Activated T-helper 1 cell treated with anti-CD3 and anti-CD28 coated beads, Interleukin-12 subunit alpha, Interleukin-12 subunit beta, Interleukin-2, Interleukin-4 antibody, amounts not matched to agents 30 ng/mL and 10 ng/mL and 1 ng/mL, durations not matched to agents 14 hours and 24 hours and 36 hours (primary cell): Measurements from ENCODE around the gene LRBA. TPM values are rescaled to one million over a fixed set of nuclear protein-coding genes. Genes with fewer than 3 reads are reported as not detected.

ENCODE experiments used
- DNase-seq: peaks from one replicate; pipeline ENCODE4 v3.0.0; 2021; ENCODE audit warnings: low spot score
- H3K27ac Mint-ChIP-seq: one replicate; pipeline ENCODE4 v1.8.0; 2021; ENCODE audit warnings: mild to moderate bottlenecking, mixed read lengths
- H3K27me3 Mint-ChIP-seq: one replicate; pipeline ENCODE4 v1.8.0; 2022; ENCODE audit warnings: mild to moderate bottlenecking, moderate library complexity, mixed read lengths; ENCODE audit not compliant: insufficient read depth
- H3K36me3 Mint-ChIP-seq: one replicate; pipeline ENCODE4 v1.8.0; 2021; ENCODE audit warnings: low read depth, mixed read lengths
- H3K4me1 Mint-ChIP-seq: one replicate; pipeline ENCODE4 v1.8.0; 2021; ENCODE audit warnings: low read depth, mixed read lengths
- H3K4me3 Mint-ChIP-seq: one replicate; pipeline ENCODE4 v1.8.0; 2021; ENCODE audit warnings: mild to moderate bottlenecking, moderate library complexity, mixed read lengths
- H3K9me3 Mint-ChIP-seq: one replicate; pipeline ENCODE4 v1.8.0; 2021; ENCODE audit warnings: mixed read lengths
- intact Hi-C: fragments of 100-400 bp; cut with micrococcal nuclease; formaldehyde crosslinking; loops from one replicate; pipeline ENCODE4 v1.15.1; 2024
- total RNA-seq: library from RNA; stranded (reverse); gene quantifications from 2 replicates; pipeline ENCODE4 v1.2.3, GENCODE V29; 2022

LRBA gene
- total RNA-seq, 1 donor from 2014 or later = 54.2 TPM

DNA sequence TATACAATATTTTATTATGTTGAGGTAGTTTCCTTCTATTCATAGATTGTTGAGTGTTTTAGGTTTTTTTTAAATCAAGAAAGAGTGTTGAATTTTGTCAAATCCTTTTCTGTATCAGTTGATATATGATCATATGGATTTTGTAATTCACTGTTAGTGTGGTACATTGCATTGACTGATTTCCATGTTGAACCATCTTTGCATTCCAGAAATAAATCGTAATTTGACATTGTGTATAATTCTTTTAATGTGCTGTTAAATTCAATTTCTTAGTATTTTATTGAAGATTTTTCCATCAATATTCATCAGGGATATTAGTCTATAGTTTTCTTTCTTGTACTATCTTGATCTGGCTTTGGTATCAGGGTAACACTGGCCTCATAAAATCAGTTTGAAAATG, 103.8 kb downstream of the LRBA start:
- H3K9me3 Mint-ChIP-seq = peaks cover 40% of the 10 kb centered on the region
- no peak overlapping the region for H3K27ac Mint-ChIP-seq
- intact Hi-C loops = no loop called here
- H3K36me3 Mint-ChIP-seq = peaks cover 67% of the 10 kb centered on the region
- DNase-seq = no peak
- H3K4me3 Mint-ChIP-seq = no peak overlapping the region
- H3K4me1 Mint-ChIP-seq = peaks cover 19% of the 10 kb centered on the region
- no peaks in the 10 kb centered on the region for H3K27me3 Mint-ChIP-seq

DNA sequence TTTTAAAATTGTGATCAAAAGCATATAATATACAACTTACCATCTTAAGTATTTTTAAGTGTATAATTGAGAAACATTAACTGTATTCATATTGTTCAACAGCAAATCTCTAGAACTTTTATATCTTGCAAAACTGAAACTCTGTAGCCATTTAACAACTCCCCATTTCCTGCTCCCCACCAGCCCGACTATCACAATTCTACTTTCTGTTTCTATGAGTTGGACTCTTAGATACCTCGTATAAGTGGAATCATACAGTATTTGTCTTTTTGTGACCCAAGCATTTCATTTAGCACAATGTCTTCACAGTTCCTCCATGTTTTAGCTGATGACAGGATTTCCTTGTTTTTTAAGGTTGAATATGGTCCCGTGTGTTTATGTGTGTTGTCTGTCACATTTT, 106.0 kb downstream of the LRBA start:
- intact Hi-C loops = loop anchor here (5.0 kb wide), 1 partner anchor 103 kb away; no protein-coding TSS in a partner anchor
- peaks cover 76% of the 10 kb centered on the region for H3K36me3 Mint-ChIP-seq
- no peak overlapping the region for H3K27ac Mint-ChIP-seq
- no peak for DNase-seq
- no peaks in the 10 kb centered on the region for H3K27me3 Mint-ChIP-seq
- peaks cover 19% of the 10 kb centered on the region for H3K4me1 Mint-ChIP-seq
- H3K9me3 Mint-ChIP-seq = peaks cover 40% of the 10 kb centered on the region
- H3K4me3 Mint-ChIP-seq = no peak overlapping the region

DNA sequence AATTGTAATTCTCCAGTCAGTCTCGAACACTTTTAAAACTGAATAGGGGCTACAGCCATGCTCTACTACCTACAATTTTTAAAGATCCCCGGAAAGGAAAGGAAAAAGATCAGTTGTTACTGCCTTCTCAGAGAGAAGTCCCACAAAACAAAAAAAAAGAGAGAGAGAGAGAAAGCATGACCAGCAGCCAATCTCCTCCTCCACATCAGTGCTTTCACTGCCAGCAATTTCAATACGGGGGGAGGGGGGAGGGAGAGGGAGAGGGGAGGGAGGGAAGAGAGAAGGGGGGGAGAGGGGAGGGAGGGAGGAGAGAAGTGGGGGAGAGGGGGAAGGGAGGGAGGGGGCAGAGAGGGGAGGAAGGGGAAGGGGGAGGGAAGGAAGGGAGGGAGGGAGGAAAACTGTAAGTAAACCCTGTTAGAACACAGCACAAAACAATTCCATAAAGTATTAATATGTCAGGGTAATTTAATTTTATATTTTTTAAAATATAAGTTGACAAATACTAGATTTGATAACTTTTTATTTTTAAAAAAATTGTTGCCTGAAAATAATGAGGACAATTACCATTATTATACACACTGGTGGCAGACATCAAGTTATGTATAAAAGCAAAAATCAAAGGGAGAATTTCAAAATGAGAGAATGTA, 108.0 kb downstream of the LRBA start:
- peaks cover 24% of the 10 kb centered on the region for H3K9me3 Mint-ChIP-seq
- H3K27ac Mint-ChIP-seq = no peak overlapping the region
- peaks cover 74% of the 10 kb centered on the region for H3K36me3 Mint-ChIP-seq
- intact Hi-C loops = loop anchor here (5.0 kb wide), 1 partner anchor 105 kb away; no protein-coding TSS in a partner anchor
- H3K27me3 Mint-ChIP-seq = no peaks in the 10 kb centered on the region
- DNase-seq = no peak
- peaks cover 26% of the 10 kb centered on the region for H3K4me1 Mint-ChIP-seq
- no peak overlapping the region for H3K4me3 Mint-ChIP-seq

DNA sequence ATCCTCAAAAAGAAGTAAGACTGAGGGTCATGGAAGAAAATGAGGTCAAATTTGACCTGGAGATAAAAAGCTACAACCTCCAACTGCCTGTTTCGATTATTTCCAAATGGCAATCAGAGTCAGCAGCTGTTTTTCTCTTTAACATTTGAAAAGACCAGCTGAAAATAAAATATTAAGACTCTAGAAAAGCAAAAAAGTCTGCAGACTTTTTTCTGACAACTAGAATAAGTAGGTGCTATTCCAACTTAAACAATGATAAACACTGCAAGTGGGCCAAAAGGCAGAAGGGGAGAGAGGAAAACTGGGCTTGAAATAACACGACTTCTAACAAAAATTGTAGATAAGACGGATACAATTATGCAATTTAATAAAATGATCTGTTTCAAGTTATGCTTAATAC, 110.4 kb downstream of the LRBA start:
- Mint-ChIP-seq H3K9me3 (peaks cover under 1% of the 10 kb centered on the region), H3K36me3 (peaks cover 63% of the 10 kb centered on the region), H3K27ac (no peak overlapping the region), H3K4me3 (no peak overlapping the region), H3K4me1 (peaks cover 20% of the 10 kb centered on the region), H3K27me3 (no peaks in the 10 kb centered on the region)
- intact Hi-C loops = loop anchor here (5.0 kb wide), 1 partner anchor 108 kb away; no protein-coding TSS in a partner anchor
- DNase-seq = no peak

DNA sequence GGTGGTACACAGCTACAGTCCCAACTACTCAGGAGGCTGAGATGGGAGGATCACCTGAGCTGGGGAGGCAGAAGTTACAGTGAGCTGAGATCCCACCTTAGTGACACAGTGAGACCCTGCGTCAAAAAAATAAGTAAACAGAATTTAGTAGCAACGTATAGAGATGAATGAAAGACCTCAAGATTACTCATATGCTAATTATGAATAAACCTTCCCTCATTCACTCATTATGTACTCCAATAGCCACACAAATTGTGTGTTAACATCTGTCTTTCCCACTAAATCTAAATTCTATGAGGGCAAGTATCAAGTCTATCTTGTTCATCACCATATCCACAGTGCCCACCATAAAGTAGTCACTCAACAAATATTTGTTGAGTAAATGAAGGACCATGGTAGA, 111.5 kb downstream of the LRBA start:
- H3K4me1 Mint-ChIP-seq = peaks cover 11% of the 10 kb centered on the region
- H3K27ac Mint-ChIP-seq = no peak overlapping the region
- H3K36me3 Mint-ChIP-seq = peaks cover 62% of the 10 kb centered on the region

DNA sequence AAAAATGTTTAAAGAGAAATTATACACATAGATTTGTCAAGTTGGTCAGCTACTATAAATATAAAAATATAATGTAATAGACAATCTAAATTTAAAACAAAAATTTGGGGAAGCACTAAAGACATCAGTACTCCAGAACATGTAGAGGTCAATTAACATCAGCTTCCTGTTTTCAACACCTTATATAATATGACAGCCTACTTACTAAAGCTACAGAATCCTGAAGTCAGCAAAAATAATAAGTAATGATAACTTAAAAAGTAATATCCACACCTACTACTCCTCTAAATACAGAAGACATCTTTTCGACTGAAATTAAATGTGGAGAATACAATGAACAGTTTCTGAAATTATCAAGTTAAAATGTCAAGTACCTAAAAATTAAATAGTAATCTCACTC, 118.6 kb downstream of the LRBA start:
- H3K9me3 Mint-ChIP-seq = no peaks in the 10 kb centered on the region
- H3K27ac Mint-ChIP-seq = no peak overlapping the region

More for the DNA sequence above, 111.5 kb downstream of the LRBA start:
- no peaks in the 10 kb centered on the region for H3K9me3 Mint-ChIP-seq
- no peak for DNase-seq
- H3K4me3 Mint-ChIP-seq = no peak overlapping the region
- intact Hi-C loops = no loop called here
- H3K27me3 Mint-ChIP-seq = no peaks in the 10 kb centered on the region

DNA sequence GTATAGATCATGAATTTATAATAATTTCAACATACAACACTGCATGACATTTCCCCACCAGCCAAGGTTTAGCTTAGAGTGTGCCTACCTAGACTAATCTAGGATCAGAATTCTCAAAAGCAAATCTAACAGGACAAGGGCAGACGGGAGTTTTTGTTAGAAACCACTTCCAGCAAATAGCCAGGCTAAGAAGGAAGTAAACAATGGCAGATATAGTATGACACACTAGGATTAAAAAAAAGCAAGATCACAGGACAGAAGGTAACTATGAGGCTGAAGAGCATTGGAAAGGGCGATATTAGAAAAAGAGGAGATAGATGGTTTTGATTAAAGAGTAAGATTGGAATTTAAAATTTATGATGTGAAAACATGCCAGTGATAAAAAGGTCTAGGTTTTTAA, 124.8 kb downstream of the LRBA start:
- Mint-ChIP-seq H3K27ac (no peak overlapping the region), H3K36me3 (peaks cover 28% of the 10 kb centered on the region), H3K4me1 (peaks cover 6% of the 10 kb centered on the region), H3K27me3 (no peaks in the 10 kb centered on the region), H3K9me3 (no peaks in the 10 kb centered on the region), H3K4me3 (no peak overlapping the region)
- no peak for DNase-seq
- intact Hi-C loops = no loop called here

More for the DNA sequence above, 118.6 kb downstream of the LRBA start:
- DNase-seq = no peak
- H3K4me3 Mint-ChIP-seq = no peak overlapping the region
- H3K4me1 Mint-ChIP-seq = no peaks in the 10 kb centered on the region
- peaks cover 46% of the 10 kb centered on the region for H3K36me3 Mint-ChIP-seq
- intact Hi-C loops = no loop called here
- H3K27me3 Mint-ChIP-seq = no peaks in the 10 kb centered on the region

DNA sequence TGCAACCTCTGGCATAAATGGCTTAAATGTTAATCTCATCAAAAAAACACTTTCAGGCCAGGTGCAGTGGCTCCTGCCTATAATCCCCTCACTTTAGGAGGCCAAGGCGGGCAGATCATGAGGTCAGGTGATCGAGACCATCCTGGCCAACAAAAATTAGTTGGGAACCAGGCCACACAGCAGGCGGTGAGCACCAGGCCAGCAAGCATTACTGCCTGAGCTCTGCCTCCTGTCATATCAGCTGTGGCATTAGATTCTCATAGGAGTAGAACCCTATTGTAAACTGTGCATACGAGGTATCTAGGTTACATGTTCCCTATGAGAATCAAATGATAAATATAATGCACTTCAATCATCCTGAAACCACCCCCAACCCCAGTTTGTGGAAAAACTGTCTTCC, 125.8 kb downstream of the LRBA start:
- no peak overlapping the region for H3K4me3 Mint-ChIP-seq
- H3K9me3 Mint-ChIP-seq = no peaks in the 10 kb centered on the region
- no peak for DNase-seq
- no peak overlapping the region for H3K27ac Mint-ChIP-seq
- H3K4me1 Mint-ChIP-seq = peaks cover 6% of the 10 kb centered on the region
- intact Hi-C loops = no loop called here
- H3K27me3 Mint-ChIP-seq = no peaks in the 10 kb centered on the region
- peaks cover 24% of the 10 kb centered on the region for H3K36me3 Mint-ChIP-seq

DNA sequence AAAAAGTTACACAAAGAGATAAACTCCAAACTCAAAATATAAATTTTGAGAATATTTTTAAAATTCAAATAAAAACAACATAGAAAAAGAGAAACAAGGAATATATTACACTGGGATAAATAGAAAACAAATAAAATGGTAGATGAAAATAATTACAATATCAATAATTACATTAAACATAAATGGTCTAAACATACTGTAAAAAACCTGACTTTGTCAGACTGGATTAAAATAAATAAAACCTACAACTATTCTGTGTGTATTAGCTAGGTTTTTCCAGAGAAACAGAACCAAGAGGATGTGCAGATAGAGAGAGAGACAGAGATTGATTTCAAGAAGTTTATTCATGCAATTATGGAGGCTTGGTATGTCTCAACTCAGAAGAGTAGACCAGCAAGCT, 126.5 kb downstream of the LRBA start:
- H3K4me3 Mint-ChIP-seq = no peak overlapping the region
- no peaks in the 10 kb centered on the region for H3K9me3 Mint-ChIP-seq
- H3K36me3 Mint-ChIP-seq = peaks cover 20% of the 10 kb centered on the region
- peaks cover 6% of the 10 kb centered on the region for H3K4me1 Mint-ChIP-seq
- intact Hi-C loops = no loop called here
- H3K27me3 Mint-ChIP-seq = no peaks in the 10 kb centered on the region
- no peak overlapping the region for H3K27ac Mint-ChIP-seq
- DNase-seq = no peak

DNA sequence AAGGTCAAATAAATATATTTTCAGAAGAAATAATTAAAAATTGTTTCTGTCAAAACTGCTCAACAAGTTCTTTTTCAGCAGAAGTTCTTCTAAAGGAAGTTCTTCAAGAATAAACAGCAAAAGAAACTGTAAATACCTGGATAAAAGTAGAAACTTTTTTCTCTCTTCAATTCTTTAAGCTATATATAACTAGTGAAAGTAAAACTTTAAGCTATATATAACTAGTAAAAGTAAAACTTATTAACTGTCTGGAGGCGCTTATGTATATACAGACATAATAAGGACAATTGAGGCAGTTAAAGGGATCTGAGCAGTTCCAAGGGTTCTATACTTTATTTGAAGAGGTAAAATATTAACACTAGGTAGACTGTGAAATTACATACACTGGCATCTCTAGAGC, 126.9 kb downstream of the LRBA start:
- H3K36me3 Mint-ChIP-seq = peaks cover 20% of the 10 kb centered on the region
- H3K27me3 Mint-ChIP-seq = no peaks in the 10 kb centered on the region
- H3K27ac Mint-ChIP-seq = no peak overlapping the region
- intact Hi-C loops = no loop called here
- H3K4me1 Mint-ChIP-seq = peaks cover 6% of the 10 kb centered on the region
- no peak for DNase-seq
- no peaks in the 10 kb centered on the region for H3K9me3 Mint-ChIP-seq
- H3K4me3 Mint-ChIP-seq = no peak overlapping the region

DNA sequence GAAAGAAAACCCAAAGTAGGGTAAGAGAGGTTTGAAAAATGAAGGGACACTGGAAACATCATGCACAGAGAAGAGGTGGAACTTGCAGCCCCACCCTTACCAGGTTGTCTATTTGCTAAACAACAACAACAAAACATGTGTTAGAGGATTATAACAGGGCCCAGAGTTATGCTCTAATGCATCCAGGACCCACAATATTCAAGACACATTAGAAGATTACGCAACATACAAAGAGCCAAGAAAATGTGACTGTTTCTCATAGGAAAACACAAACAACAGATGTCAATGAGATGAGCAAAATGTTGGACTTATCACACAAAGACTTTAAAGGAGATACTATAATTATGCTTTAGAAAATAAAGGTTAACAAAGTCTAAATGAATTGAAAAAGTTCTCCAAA, 128.5 kb downstream of the LRBA start:
- Mint-ChIP-seq H3K9me3 (no peaks in the 10 kb centered on the region), H3K36me3 (peaks cover 11% of the 10 kb centered on the region), H3K4me1 (peaks cover 6% of the 10 kb centered on the region), H3K27me3 (no peaks in the 10 kb centered on the region), H3K27ac (no peak overlapping the region), H3K4me3 (no peak overlapping the region)
- intact Hi-C loops = no loop called here
- DNase-seq = no peak

DNA sequence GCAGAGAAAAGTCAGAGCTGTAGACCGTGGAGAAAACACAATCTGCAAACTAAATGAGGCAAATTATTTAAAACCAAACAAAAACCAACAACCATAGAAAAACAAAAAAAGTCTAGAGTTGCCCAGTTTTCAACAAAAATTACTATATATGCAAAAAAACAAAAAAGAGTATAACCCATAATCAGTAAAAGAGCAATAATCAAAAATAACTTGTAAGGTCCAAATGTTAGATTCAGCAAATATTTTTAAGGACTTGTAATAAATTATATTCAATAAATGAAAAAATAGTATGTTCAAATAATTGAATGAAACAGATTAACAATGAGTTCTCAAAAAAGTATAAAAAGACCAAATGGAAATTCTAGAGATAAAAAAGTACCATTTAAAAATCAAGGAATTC, 130.5 kb downstream of the LRBA start:
- intact Hi-C loops = no loop called here
- Mint-ChIP-seq H3K4me3 (no peak overlapping the region), H3K27ac (no peak overlapping the region), H3K4me1 (no peaks in the 10 kb centered on the region), H3K9me3 (no peaks in the 10 kb centered on the region), H3K36me3 (peaks cover 15% of the 10 kb centered on the region), H3K27me3 (no peaks in the 10 kb centered on the region)
- DNase-seq = no peak

DNA sequence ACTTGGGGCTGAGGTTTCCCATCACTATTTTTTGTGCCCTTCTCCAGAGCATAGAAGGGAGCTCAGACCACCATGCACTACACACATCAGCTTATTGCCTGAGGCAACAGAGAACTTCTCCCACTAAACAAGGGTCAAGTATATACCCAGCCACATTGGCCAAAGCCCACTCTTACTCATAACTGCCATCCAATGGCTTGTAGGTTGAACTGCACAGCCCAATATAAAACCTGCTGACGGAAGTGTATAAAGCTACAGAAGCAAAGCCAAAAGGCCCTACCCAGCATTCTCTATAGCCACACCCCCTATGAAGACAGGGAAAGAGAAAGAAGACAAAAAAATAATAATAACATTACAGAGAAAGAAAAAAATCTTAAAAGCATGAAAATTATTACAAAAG, 139.7 kb downstream of the LRBA start:
- intact Hi-C loops = no loop called here

More for the DNA sequence above, 139.7 kb downstream of the LRBA start:
- no peaks in the 10 kb centered on the region for H3K4me1 Mint-ChIP-seq
- H3K27me3 Mint-ChIP-seq = no peaks in the 10 kb centered on the region
- no peak overlapping the region for H3K4me3 Mint-ChIP-seq
- H3K9me3 Mint-ChIP-seq = peaks cover 11% of the 10 kb centered on the region
- no peak overlapping the region for H3K27ac Mint-ChIP-seq
- peaks cover 41% of the 10 kb centered on the region for H3K36me3 Mint-ChIP-seq
- DNase-seq = no peak
